Stomach smooth muscle (tissue), 2 donors: ENCODE results near the gene KRTAP6-2.

Experiments used
- H3K27ac ChIP-seq: one replicate; pipeline ENCODE4 v1.7.0; 2013; ENCODE audit warnings: mild to moderate bottlenecking, low read length, inconsistent platforms
- H3K27me3 ChIP-seq, 2 donors: one replicate each; pipeline ENCODE4 v1.7.0; 2013; ENCODE audit warnings: low read length in 2 of 2; ENCODE audit not compliant: insufficient read depth in 2 of 2, control insufficient read depth in 1 of 2
- H3K36me3 ChIP-seq, 2 donors: one replicate each; pipeline ENCODE4 v1.7.0; 2013; ENCODE audit warnings: low read length in 2 of 2; ENCODE audit not compliant: control insufficient read depth in 2 of 2, insufficient read depth in 2 of 2
- H3K4me1 ChIP-seq: one replicate; pipeline ENCODE4 v1.7.0; 2013; ENCODE audit warnings: low read length; ENCODE audit not compliant: control insufficient read depth, insufficient read depth
- H3K4me3 ChIP-seq, 2 donors: one replicate each; pipeline ENCODE4 v1.7.0; 2013; ENCODE audit warnings: low read length in 2 of 2
- H3K9ac ChIP-seq, 2 donors: one replicate each; pipeline ENCODE4 v1.7.0; 2013; ENCODE audit warnings: low read length in 2 of 2, mild to moderate bottlenecking in 1 of 2
- H3K9me3 ChIP-seq, 2 donors: one replicate each; pipeline ENCODE4 v1.7.0; 2013; ENCODE audit warnings: low read length in 2 of 2; ENCODE audit not compliant: control insufficient read depth in 2 of 2
- donor health status: healthy.
- donor health status: Pancreatic carcinoma.

The KRTAP6-2 gene

DNA sequence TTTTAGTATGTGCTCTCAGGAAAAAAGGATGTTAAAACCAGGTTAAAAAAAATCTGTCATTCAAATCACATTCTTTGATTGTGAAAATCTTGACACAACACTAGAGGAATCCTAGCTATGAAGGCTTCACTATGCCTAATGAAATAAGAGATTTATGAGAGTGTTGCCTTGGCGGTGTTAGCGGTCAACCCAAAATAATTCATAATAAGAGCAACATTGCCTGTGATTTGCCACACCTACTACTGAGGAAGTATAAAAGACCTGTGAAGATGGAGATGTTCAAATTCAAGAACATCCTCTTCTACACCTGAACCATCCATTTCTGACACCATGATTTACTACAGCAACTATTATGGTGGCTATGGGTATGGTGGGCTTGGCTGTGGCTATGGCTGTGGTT, 17.4 kb upstream of the KRTAP6-2 start, which contains the start of gene KRTAP20-1:
Gene KRTAP20-1 (plus strand): TSS at position 301 of the 400 bp plus-strand sequence. CDS start 30 bp downstream, at position 331.
- H3K36me3 ChIP-seq = no peaks in the 10 kb centered on the region
- no peak within 1 kb of the TSS for H3K27ac ChIP-seq
- H3K9ac ChIP-seq = no peak within 1 kb of the TSS
- H3K4me3 ChIP-seq = no peak within 1 kb of the TSS
- H3K9me3 ChIP-seq = no peaks in the 10 kb centered on the region
- H3K27me3 ChIP-seq = no peaks in the 10 kb centered on the region
- H3K4me1 ChIP-seq = no peaks in the 10 kb centered on the region

DNA sequence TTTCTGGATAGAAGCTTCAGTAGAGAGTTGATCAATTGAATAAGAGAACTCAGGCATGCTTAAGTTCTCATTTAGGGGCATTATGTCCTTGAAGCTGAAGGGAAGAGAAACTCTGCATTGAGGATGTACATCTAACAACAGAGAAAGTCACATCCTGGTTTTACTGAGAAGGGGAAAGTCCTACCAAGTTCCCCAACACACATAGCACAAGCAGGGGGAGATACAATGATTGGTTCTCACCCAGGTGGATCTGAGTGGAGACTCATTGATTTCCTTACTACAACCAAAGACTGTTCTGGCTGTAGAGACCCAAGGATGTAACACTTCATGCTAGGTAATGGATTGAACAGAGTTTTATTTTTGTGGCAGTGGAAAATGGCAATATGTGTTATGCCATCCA, 16.5 kb upstream of the KRTAP6-2 start:
- H3K9me3 ChIP-seq = no peaks in the 10 kb centered on the region
- no peaks in the 10 kb centered on the region for H3K4me1 ChIP-seq
- H3K4me3 ChIP-seq = no peak overlapping the region
- H3K36me3 ChIP-seq = no peaks in the 10 kb centered on the region
- no peaks in the 10 kb centered on the region for H3K27me3 ChIP-seq
- H3K9ac ChIP-seq = no peak overlapping the region
- H3K27ac ChIP-seq = no peak overlapping the region

GRCh38 chr21:30613836-30614235, 15.1 kb upstream of the KRTAP6-2 start, which contains the start of gene KRTAP6-1:
TSS of gene KRTAP6-1 (minus strand) at chr21:30613930. CDS start at chr21:30613904, 26 bp downstream.
- Histone ChIP-seq H3K4me1 (no peaks in the 10 kb centered on the region), H3K27ac (no peak within 1 kb of the TSS), H3K36me3 (no peaks in the 10 kb centered on the region), H3K4me3 (no peak within 1 kb of the TSS), H3K9ac (no peak within 1 kb of the TSS), H3K27me3 (no peaks in the 10 kb centered on the region), H3K9me3 (no peaks in the 10 kb centered on the region)

GRCh38 chr21:30612132-30612531, 13.4 kb upstream of the KRTAP6-2 start:
- no peak overlapping the region for H3K4me3 ChIP-seq
- no peaks in the 10 kb centered on the region for H3K4me1 ChIP-seq
- no peak overlapping the region for H3K9ac ChIP-seq
- H3K27me3 ChIP-seq = no peaks in the 10 kb centered on the region
- no peaks in the 10 kb centered on the region for H3K36me3 ChIP-seq
- no peaks in the 10 kb centered on the region for H3K9me3 ChIP-seq
- no peak overlapping the region for H3K27ac ChIP-seq

- Histone ChIP-seq H3K9me3 (no peaks in the 10 kb centered on the region), H3K4me3 (no peak overlapping the region), H3K27ac (no peak overlapping the region), H3K9ac (no peak overlapping the region), H3K36me3 (no peaks in the 10 kb centered on the region), H3K27me3 (no peaks in the 10 kb centered on the region), H3K4me1 (no peaks in the 10 kb centered on the region)
These were observed 7.3 kb upstream of the KRTAP6-2 start for GRCh38 chr21:30605968-30606367.

GRCh38 chr21:30600787-30601186, 2.1 kb upstream of the KRTAP6-2 start, which contains the start of gene KRTAP22-1:
TSS of gene KRTAP22-1 (plus strand) at chr21:30601087.
- Histone ChIP-seq H3K27me3 (no peaks in the 10 kb centered on the region), H3K9me3 (no peaks in the 10 kb centered on the region), H3K27ac (no peak within 1 kb of the TSS), H3K36me3 (no peaks in the 10 kb centered on the region), H3K4me3 (no peak within 1 kb of the TSS), H3K9ac (no peak within 1 kb of the TSS), H3K4me1 (no peaks in the 10 kb centered on the region)

DNA sequence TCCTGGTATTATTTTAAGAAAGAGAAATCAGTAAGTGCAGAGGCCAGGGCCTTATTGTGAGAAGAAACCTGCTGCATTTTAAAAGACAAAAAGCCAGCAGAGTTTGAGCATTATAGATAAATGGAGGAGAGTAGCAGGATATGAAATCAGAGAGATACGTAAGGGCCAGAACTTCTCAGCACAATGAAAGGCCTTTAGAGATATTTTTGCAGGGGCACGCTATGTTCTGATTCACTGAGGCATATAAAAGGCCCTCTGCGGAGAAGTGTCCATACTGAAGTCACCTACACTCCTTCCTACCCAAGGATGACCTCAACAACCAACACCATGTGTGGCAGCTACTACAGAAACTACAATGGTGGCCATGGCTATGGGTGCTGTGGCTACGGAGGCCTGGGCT, 6.6 kb downstream of the KRTAP6-2 start, which contains the start of gene KRTAP6-3:
Gene KRTAP6-3 (plus strand): TSS at position 301 of the 400 bp plus-strand sequence. CDS start 6 bp downstream, at position 307.
- no peaks in the 10 kb centered on the region for H3K36me3 ChIP-seq
- no peaks in the 10 kb centered on the region for H3K4me1 ChIP-seq
- H3K9ac ChIP-seq = no peak within 1 kb of the TSS
- no peaks in the 10 kb centered on the region for H3K27me3 ChIP-seq
- no peak within 1 kb of the TSS for H3K27ac ChIP-seq
- no peaks in the 10 kb centered on the region for H3K9me3 ChIP-seq
- H3K4me3 ChIP-seq = no peak within 1 kb of the TSS

- no peaks in the 10 kb centered on the region for H3K9me3 ChIP-seq
- H3K36me3 ChIP-seq = no peaks in the 10 kb centered on the region
- no peaks in the 10 kb centered on the region for H3K27me3 ChIP-seq
- H3K4me3 ChIP-seq = no peak within 1 kb of the TSS
- no peak within 1 kb of the TSS for H3K27ac ChIP-seq
- no peak within 1 kb of the TSS for H3K9ac ChIP-seq
- no peaks in the 10 kb centered on the region for H3K4me1 ChIP-seq
These were observed 8.4 kb downstream of the KRTAP6-2 start, which contains the start of gene KRTAP22-2 for GRCh38 chr21:30590297-30590696. TSS of gene KRTAP22-2 (minus strand) at chr21:30590397.

- Histone ChIP-seq H3K36me3 (no peaks in the 10 kb centered on the region), H3K4me3 (no peak overlapping the region), H3K4me1 (no peaks in the 10 kb centered on the region)
These were observed 15.8 kb downstream of the KRTAP6-2 start for GRCh38 chr21:30582870-30583269.

GRCh38 chr21:30580132-30580531, 18.6 kb downstream of the KRTAP6-2 start:
- no peaks in the 10 kb centered on the region for H3K4me1 ChIP-seq
- no peaks in the 10 kb centered on the region for H3K9me3 ChIP-seq
- no peak overlapping the region for H3K9ac ChIP-seq
- no peaks in the 10 kb centered on the region for H3K27me3 ChIP-seq
- no peaks in the 10 kb centered on the region for H3K36me3 ChIP-seq
- H3K27ac ChIP-seq = no peak overlapping the region
- H3K4me3 ChIP-seq = no peak overlapping the region

More at GRCh38 chr21:30582870-30583269, 15.8 kb downstream of the KRTAP6-2 start:
- Histone ChIP-seq H3K9ac (no peak overlapping the region), H3K27ac (no peak overlapping the region), H3K27me3 (no peaks in the 10 kb centered on the region), H3K9me3 (no peaks in the 10 kb centered on the region)

DNA sequence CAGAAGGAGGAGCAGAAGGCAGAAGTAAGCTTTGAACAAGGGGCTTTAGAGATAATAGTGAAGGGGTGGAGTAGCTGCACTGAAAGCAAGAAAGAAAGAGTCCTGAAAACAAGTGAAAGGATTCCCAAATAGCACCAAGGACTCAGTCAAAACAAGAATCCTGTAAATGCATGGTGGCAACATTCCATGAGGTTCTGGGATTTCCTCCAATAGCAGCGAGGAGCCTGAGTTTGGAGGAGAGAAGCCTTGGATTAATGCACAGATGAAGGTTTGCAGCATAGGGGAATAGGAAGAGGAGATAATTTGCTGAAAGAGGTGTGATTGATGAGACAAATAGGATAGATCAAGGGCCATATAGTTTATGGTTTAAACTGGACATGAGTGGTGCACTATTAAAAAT, 19.4 kb downstream of the KRTAP6-2 start:
- H3K4me1 ChIP-seq = no peaks in the 10 kb centered on the region
- no peak overlapping the region for H3K4me3 ChIP-seq
- H3K27me3 ChIP-seq = no peaks in the 10 kb centered on the region
- no peaks in the 10 kb centered on the region for H3K36me3 ChIP-seq
- no peaks in the 10 kb centered on the region for H3K9me3 ChIP-seq
- H3K9ac ChIP-seq = no peak overlapping the region
- no peak overlapping the region for H3K27ac ChIP-seq
